HG02938 (cell line): ENCODE measurements around the gene FILIP1.

ENCODE experiments used
- ATAC-seq: cut with Tn5 transposase; IDR thresholded peaks from one replicate; pipeline ENCODE4 v1.9.1; 2021; ENCODE audit warnings: mild to moderate bottlenecking, moderate library complexity; ENCODE audit not compliant: unreplicated experiment

Gene FILIP1

DNA sequence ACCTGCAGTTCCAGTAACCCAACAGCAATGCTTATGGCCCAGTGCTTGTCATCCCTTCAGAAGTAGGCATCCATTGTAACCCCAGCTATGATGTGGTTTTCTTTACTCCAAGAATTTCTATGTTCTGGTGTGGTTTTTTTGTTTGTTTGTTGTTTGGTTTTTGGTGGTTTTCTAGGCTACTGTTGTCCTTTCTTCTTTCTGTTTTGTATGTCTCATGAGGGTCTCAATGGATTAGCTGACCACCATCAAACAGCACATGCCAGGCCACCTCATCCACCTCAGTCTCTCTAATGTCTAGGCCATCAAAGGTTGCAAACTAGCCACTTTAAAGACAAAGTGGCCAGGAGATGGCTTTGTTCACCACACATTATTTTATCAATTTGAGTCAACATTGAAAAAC, 149.6 kb downstream of the FILIP1 start:
- no peak for ATAC-seq

DNA sequence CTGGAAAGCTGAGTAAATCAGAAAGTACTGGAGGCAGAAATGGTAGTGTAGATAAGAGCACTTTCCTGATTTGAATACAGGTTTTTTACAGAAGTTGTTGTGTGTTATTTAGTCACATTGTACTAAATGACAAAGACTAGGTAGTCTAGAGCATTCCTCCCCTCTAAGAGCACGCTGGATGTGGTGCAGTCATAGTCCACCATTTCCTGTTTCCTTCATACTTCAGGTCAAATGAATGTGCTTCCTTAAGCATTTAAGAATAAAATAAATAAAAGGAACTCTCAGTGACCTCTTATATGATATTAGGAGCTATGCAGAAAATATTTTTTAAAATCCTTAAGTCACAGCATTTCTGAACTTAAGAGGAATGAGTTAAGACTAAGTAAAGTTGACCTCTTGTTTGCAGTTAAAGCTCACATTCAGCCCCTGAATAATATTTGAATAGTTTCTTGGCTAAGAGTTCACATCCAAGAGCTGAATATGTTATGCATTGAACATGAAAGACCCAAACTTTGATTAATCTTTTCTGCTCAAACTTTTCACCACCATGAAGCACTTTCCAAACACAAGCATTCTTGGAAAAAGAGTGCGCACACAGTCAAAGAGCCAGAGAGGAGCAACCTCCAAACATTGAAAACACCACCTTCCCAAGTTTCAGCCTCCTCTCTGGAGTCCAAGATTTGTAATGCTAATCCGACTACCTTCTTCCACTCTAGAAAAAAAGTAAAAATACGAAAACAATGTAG, 155.6 kb downstream of the FILIP1 start:
- ATAC-seq: no peak

GRCh38 chr6:75334266-75335040, 159.1 kb downstream of the FILIP1 start:
- no peak for ATAC-seq

DNA sequence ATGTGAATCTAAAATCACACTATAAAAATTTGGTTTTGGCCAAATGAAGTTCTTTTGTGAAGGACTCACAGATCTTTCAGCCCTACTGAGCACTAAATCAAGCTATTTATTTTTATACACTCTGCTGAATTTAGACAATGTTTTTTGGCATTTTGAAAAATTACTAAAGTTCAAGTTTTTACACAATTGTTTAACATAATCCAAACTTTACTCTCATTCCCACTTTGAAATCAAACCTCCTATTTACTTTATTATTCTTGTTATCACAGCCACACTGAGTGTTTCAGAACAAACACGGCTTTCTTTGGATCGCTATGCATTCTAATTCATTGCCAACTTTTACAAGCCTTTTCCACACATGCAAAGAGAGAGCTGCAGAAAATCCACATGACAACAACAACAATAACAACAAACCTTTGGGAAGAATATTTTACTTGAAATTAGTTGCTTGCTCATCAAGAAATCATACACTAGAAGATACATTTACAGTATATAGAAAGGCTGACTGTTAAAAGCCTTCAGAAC, 159.9 kb downstream of the FILIP1 start:
- no peak for ATAC-seq

GRCh38 chr6:75331151-75331550, 162.4 kb downstream of the FILIP1 start:
- no peak for ATAC-seq

- no peak for ATAC-seq
Observed at GRCh38 chr6:75329703-75330102, 163.9 kb downstream of the FILIP1 start.

DNA sequence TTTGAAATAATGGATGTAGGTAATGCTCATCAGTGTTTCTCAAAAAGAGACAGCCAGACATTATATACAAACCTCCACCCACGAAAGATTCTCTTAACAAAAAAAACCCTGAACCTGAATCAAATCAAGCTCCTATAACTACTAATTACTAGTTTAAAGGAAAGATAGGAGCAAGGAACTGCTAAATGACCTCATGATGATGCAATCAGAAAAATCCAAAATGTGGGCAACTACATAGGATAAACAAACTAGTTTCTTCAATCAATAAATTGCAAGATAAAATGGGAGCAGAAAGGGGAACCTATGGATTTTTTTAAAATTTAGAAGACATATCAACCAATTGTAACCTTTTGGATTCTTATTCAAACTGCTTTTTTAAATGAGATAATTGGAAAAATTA, 165.8 kb downstream of the FILIP1 start:
- no peak for ATAC-seq

GRCh38 chr6:75326557-75327258, 166.9 kb downstream of the FILIP1 start:
- ATAC-seq: no peak

- no peak for ATAC-seq
Observed at GRCh38 chr6:75318900-75319299, 174.7 kb downstream of the FILIP1 start.

- no peak for ATAC-seq
Observed at GRCh38 chr6:75317503-75318206, 175.9 kb downstream of the FILIP1 start.

DNA sequence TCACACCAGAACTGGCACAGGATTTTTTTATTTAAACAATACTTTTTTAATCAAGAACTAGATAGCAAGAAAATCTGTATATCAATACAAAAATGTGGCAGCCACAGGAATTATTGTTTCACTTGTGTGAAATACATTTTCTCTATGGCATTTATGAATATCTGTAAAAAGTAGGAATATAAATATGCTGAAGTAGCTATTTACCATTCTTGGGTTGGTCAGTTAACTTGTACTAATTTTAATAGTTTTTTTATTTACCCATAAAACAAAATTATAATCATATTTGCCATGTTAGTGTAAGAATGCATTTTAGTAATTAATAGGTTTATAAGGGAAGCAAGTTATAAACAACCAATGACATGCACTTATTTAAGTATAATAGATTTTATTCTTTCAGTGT, 177.6 kb downstream of the FILIP1 start:
- ATAC-seq: no peak

GRCh38 chr6:75308250-75308988, 185.2 kb downstream of the FILIP1 start:
- ATAC-seq: no peak

- ATAC-seq: no peak
Observed at GRCh38 chr6:75307364-75308004, 186.1 kb downstream of the FILIP1 start.

DNA sequence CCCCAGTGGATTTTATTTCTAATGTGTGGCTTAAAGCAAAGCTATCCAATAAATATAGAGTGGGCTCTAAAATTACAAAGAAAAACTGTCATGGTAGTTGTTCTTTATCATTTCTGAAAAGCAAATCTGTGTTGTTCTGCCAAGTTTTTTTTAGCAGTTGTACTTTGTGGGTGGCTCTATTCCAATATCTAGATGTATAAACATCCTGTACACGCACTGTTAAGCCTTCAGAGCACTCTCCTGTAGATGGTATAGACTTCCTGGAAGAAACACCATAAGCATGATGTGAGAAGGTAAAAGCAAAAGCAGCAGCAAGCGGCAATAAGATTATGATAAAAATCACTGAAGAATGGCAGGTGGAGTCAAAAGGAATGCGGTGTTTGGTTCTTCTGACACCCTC, 187.5 kb downstream of the FILIP1 start:
- no peak for ATAC-seq

GRCh38 chr6:75305573-75305972, 188.0 kb downstream of the FILIP1 start:
- no peak for ATAC-seq

- ATAC-seq: no peak
Observed at GRCh38 chr6:75302280-75302679, 191.3 kb downstream of the FILIP1 start.

DNA sequence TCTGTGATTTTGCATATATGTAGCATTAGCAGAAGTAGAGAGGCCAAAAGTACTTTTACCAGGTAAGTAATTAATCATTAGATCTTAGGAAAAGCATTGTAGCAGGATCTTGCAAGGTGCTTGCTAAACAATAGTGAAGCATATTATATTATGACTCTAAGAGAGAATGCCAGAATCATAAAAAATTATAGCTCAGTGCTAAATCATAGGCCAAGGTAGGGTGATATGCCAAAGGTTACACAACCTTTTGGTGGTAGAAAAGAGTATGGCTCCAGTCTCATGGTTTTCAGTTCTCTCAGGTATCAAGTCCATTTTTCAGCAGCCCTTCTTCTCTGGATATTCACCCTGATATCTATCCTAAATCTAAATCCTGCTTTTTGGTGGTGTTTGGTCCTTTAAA, 192.1 kb downstream of the FILIP1 start:
- ATAC-seq: no peak

DNA sequence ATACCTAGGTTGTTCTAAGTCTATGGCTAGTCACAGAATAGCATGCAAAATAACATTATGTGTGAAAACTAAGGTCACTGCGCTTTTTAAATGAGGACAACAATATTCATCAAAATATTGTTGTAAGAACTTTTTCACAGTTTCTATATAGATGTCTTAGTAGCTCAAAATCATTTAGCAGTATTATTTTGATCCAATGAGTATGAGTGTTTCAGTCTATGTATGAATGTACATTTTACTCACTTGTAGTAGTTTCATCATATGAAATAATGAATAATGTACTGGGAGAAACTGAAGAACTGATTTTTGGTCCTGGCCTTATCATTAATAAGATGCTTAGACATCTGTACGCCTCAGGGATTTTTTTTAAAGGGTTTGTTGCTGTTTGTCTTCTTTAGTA, 192.5 kb downstream of the FILIP1 start:
- ATAC-seq: no peak

GRCh38 chr6:75300531-75300855, 193.1 kb downstream of the FILIP1 start:
- no peak for ATAC-seq
